Measurements from ENCODE around the gene PPP5C. TPM values are rescaled to one million over a fixed set of nuclear protein-coding genes. Genes with fewer than 3 reads are reported as not detected.

The PPP5C gene
- total RNA-seq, 5 donors from 2014 or later (not counting 1 experiment from before 2014, with no cell fraction given) = 40.3 to 59.7 (median 42.8) TPM

DNA sequence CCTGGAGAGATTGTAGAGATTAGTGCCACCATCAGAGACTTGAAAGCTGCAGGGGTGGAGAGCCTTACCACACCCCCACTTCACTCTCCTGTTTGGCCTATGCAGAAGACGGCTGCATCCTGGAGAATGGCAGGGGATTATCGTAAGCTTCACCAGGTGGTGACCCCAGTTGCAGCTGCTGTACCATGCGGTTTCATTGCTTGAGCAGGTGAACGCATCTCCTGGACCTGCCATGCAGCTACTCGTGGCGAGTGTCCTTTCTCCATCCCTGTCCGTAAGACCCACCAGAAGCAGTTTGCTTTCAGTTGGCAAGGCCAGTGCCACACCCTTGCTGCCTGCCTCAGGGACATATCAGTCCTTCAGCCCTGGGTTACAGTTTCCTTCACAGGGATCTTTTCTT, 21.2 kb downstream of the PPP5C start:
- no peak overlapping the region for H3K27ac Mint-ChIP-seq

DNA sequence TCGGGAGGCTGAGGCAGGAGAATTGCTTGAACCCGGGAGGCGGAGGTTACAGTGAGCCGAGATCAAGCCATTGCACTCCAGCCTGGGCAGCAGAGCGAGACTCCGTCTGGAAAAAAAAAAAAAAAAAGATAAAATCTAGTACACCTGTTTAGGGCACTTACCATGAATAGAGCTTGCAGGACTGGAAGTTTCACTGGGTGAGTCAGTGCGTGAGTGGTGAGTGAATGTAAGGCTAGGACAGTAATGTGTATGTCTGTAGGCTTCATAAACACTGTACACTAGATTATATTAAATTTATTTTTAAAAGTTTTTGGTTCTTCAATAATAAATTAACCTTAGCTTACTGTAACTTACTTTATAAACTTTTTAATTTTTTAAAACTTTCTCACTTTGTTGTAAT, 22.9 kb downstream of the PPP5C start:
- H3K36me3 Mint-ChIP-seq = peaks cover 14% of the 10 kb centered on the region
- ATAC-seq (replicated peaks in 1 of 4) (no peak), DNase-seq (no peak)
- H3K9me3 Mint-ChIP-seq = no peaks in the 10 kb centered on the region
- H3K4me3 ChIP-seq (ENCODE audit: control insufficient read depth in 1 of 2, extremely low read depth in 1 of 2, low read length in 1 of 2) = no peak overlapping the region
- 80% methylated on average over 1 of the region's 7 CpGs for WGBS (ENCODE audit: insufficient coverage)
- ChIA-PET POLR2A (interaction anchor here in 1 of 2 donors (0.6 kb wide), 1 partner anchor 15 kb away, joined by 7 read pairs; no protein-coding TSS in a partner anchor), CTCF (no interaction called here)
- no peak overlapping the region for H3K4me3 Mint-ChIP-seq
- no peak overlapping the region for H3K27ac Mint-ChIP-seq
- no peaks in the 10 kb centered on the region for H3K27me3 Mint-ChIP-seq
- no peak overlapping the region for H3K27ac ChIP-seq (ENCODE audit: low read length)
- peaks cover 0 to 40% of the 10 kb centered on the region in 2 donors for H3K36me3 ChIP-seq (ENCODE audit: control insufficient read depth in 2 of 2, extremely low read depth in 1 of 2, insufficient read depth in 1 of 2, low read length in 1 of 2)
- H3K4me1 ChIP-seq (ENCODE audit: control insufficient read depth in 1 of 2, extremely low read depth in 1 of 2, insufficient read depth in 2 of 2, low read length in 2 of 2) = peaks cover 0 to 37% of the 10 kb centered on the region in 2 experiments
- H3K27me3 ChIP-seq (replicated peaks in 1 of 2; ENCODE audit: control insufficient read depth in 2 of 2, extremely low read depth in 1 of 2, insufficient read depth in 2 of 2, low read length in 1 of 2) = no peaks in the 10 kb centered on the region
- H3K9me3 ChIP-seq = no peaks in the 10 kb centered on the region
- peaks cover 25 to 39% (median 26%) of the 10 kb centered on the region in 3 donors for H3K4me1 Mint-ChIP-seq

More for the DNA sequence above, 21.2 kb downstream of the PPP5C start:
- H3K27ac ChIP-seq (ENCODE audit: low read length) = no peak overlapping the region
- no peak for ATAC-seq (replicated peaks in 1 of 4)
- no peaks in the 10 kb centered on the region for H3K9me3 ChIP-seq
- Mint-ChIP-seq H3K9me3 (no peaks in the 10 kb centered on the region), H3K4me3 (no peak overlapping the region), H3K27me3 (no peaks in the 10 kb centered on the region), H3K36me3 (peaks cover 20% of the 10 kb centered on the region), H3K4me1 (peaks cover 31 to 49% (median 32%) of the 10 kb centered on the region in 3 donors)
- H3K36me3 ChIP-seq (ENCODE audit: control insufficient read depth in 2 of 2, extremely low read depth in 1 of 2, insufficient read depth in 1 of 2, low read length in 1 of 2) = peaks cover 0 to 47% of the 10 kb centered on the region in 2 donors
- H3K4me1 ChIP-seq (ENCODE audit: control insufficient read depth in 1 of 2, extremely low read depth in 1 of 2, insufficient read depth in 2 of 2, low read length in 2 of 2) = peaks cover 2 to 30% of the 10 kb centered on the region in 2 experiments
- H3K27me3 ChIP-seq (replicated peaks in 1 of 2; ENCODE audit: control insufficient read depth in 2 of 2, extremely low read depth in 1 of 2, insufficient read depth in 2 of 2, low read length in 1 of 2) = no peaks in the 10 kb centered on the region
- CTCF ChIA-PET = no interaction called here
- 96% methylated on average over 6 of the region's 7 CpGs for WGBS (ENCODE audit: insufficient coverage)
- H3K4me3 ChIP-seq (ENCODE audit: control insufficient read depth in 1 of 2, extremely low read depth in 1 of 2, low read length in 1 of 2) = no peak overlapping the region
- POLR2A ChIA-PET = interaction anchor here (0.6 kb wide), 2 partner anchors 15 to 300 kb away, joined by 3 to 9 read pairs; no protein-coding TSS in a partner anchor
- DNase-seq = no peak

DNA sequence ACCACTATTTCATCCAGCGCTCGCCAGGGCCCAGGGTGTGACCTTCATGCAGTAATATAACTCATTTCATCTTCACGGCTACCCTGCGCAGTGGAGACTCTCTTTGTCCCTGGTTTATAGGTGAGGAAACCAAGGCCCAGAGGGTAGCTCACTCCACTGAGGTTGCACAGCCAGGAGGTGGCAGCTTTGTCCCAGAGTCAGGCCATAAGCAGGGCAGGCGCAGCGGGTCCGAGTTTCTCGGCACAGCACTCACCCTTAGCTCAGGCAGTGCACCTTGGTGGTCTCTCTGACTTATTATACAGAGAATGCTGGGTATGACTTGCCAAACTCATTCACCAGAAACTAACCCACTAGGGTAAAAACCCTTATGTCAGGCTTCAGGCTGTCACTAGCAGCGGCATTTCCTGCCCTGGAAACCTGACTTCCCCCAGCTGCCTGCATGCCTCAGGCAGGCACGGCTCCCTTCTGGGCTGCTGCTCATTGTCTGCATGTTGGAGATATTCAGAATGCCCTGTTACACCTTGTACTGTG, 24.5 kb downstream of the PPP5C start:
- Histone ChIP-seq H3K36me3 (ENCODE audit: control insufficient read depth in 2 of 2, extremely low read depth in 1 of 2, insufficient read depth in 1 of 2, low read length in 1 of 2) (peaks cover 6 to 43% of the 10 kb centered on the region in 2 donors), H3K9me3 (no peaks in the 10 kb centered on the region), H3K27me3 (replicated peaks in 1 of 2; ENCODE audit: control insufficient read depth in 2 of 2, extremely low read depth in 1 of 2, insufficient read depth in 2 of 2, low read length in 1 of 2) (no peaks in the 10 kb centered on the region), H3K4me3 (ENCODE audit: control insufficient read depth in 1 of 2, extremely low read depth in 1 of 2, low read length in 1 of 2) (no peak overlapping the region), H3K4me1 (ENCODE audit: control insufficient read depth in 1 of 2, extremely low read depth in 1 of 2, insufficient read depth in 2 of 2, low read length in 2 of 2) (peaks cover 0 to 37% of the 10 kb centered on the region in 2 experiments), H3K27ac (ENCODE audit: low read length) (no peak overlapping the region)
- POLR2A ChIA-PET = no interaction called here
- no peaks in the 10 kb centered on the region for H3K9me3 Mint-ChIP-seq
- CTCF ChIA-PET = interaction anchor here in 1 of 2 donors (0.6 kb wide), 1 partner anchor 23 kb away, joined by 6 read pairs; no protein-coding TSS in a partner anchor
- DNase-seq (peak in 3 of 35 experiments; percentile 14 to 17 (median 15)), ATAC-seq (replicated peaks in 1 of 4) (peak; percentile 34 to 75 (median 51))
- no peaks in the 10 kb centered on the region for H3K27me3 Mint-ChIP-seq
- WGBS (ENCODE audit: insufficient coverage) = 36% methylated on average over 5 of the region's 10 CpGs
- no peak overlapping the region for H3K4me3 Mint-ChIP-seq
- H3K36me3 Mint-ChIP-seq = peaks cover 17% of the 10 kb centered on the region
- peaks cover 23 to 28% (median 25%) of the 10 kb centered on the region in 3 donors for H3K4me1 Mint-ChIP-seq
- H3K27ac Mint-ChIP-seq = peak overlapping the region in 1 of 2 donors; percentile 66

DNA sequence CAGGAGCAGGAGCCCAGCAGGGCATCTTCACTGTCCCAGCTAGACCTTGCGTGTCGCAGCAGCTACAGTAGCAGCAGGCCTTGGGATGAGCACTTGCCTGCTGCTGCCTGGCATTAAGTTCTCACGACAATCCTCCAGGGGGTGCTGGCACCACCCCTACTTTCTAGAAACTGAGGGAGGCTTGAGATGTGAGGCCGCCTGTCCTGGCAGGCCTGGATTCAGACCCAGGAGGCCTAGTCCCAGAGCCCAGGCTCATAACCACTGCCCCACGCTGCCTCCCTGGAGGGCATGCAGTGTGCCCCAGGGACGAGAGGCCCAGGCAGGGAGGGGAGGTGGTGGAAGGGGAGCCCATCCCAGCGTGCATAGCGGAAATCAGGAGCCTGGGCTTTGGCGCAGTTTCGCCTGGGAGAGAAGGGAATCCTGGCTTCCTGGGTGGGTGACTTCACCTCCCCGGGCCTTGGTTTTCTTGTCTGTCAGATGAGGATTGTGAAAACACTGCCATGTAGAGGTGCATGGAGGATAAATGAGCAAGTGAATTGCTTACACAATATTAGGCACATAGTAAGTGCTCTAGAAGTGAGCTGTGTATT, 26.1 kb downstream of the PPP5C start:
- H3K27me3 Mint-ChIP-seq = no peaks in the 10 kb centered on the region
- peaks cover 0 to 33% of the 10 kb centered on the region in 2 experiments for H3K4me1 ChIP-seq (ENCODE audit: control insufficient read depth in 1 of 2, extremely low read depth in 1 of 2, insufficient read depth in 2 of 2, low read length in 2 of 2)
- no peak overlapping the region for H3K4me3 ChIP-seq (ENCODE audit: control insufficient read depth in 1 of 2, extremely low read depth in 1 of 2, low read length in 1 of 2)
- peaks cover 23 to 25% (median 23%) of the 10 kb centered on the region in 3 donors for H3K4me1 Mint-ChIP-seq
- H3K4me3 Mint-ChIP-seq = no peak overlapping the region
- no peak for DNase-seq
- ATAC-seq (replicated peaks in 1 of 4) = no peak
- H3K9me3 ChIP-seq = no peaks in the 10 kb centered on the region
- POLR2A ChIA-PET = no interaction called here
- no peaks in the 10 kb centered on the region for H3K27me3 ChIP-seq (replicated peaks in 1 of 2; ENCODE audit: control insufficient read depth in 2 of 2, extremely low read depth in 1 of 2, insufficient read depth in 2 of 2, low read length in 1 of 2)
- H3K27ac Mint-ChIP-seq = no peak overlapping the region
- no peak overlapping the region for H3K27ac ChIP-seq (ENCODE audit: low read length)
- CTCF ChIA-PET = interaction anchor here in 1 of 2 donors (0.6 kb wide), 1 partner anchor 29 kb away, joined by 8 read pairs; no protein-coding TSS in a partner anchor
- H3K36me3 Mint-ChIP-seq = peaks cover 29% of the 10 kb centered on the region
- no peaks in the 10 kb centered on the region for H3K9me3 Mint-ChIP-seq
- peaks cover 6 to 42% of the 10 kb centered on the region in 2 donors for H3K36me3 ChIP-seq (ENCODE audit: control insufficient read depth in 2 of 2, extremely low read depth in 1 of 2, insufficient read depth in 1 of 2, low read length in 1 of 2)
- WGBS (ENCODE audit: insufficient coverage) = 95% methylated on average over 9 of the region's 11 CpGs

DNA sequence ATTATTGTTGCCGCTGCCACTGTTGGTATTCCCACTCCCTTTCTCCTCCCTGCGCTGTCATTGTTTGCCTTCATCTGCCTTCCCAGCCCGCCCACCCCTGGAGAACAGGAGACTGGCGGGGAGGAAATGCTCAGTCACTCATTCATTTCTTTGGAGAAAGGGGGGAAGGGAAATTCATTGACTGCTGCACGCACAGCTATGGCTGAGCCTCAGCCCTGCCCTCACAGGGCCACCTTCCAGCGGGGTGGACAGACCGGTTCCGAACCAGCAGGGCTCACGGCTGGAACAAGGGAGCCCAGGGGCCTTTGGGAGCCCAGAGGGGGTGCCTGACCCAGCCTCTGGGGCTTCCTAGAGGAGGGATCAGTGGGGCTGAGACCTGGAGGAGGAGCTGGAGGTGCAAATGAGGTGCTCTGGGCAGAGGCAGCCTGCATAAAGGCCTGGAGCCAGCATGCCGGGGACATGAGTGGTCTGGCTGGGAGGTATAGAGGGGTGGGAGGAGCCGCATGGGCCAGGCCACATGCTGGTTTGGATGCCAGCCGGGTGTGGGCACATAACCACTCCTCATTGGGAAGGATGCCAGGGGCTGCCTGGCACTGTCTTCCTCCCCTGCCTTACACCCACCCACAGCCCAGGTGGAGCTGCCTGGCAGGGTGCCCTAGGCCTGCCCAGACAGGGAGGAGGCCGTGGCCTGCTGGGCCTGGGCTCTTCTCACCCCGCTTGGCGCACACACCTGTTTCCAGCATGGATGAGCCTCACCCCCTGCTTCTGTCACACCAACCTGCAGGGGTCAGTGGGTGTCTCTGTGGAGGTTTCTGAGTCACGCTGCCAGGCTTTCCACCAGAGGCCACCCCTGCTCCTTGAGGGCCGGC, 26.8 kb downstream of the PPP5C start:
- CTCF ChIA-PET = interaction anchor here in 1 of 2 donors (0.6 kb wide), 1 partner anchor 651 kb away, joined by 3 read pairs; no protein-coding TSS in a partner anchor

More for the DNA sequence above, 26.8 kb downstream of the PPP5C start:
- Mint-ChIP-seq H3K36me3 (peaks cover 29% of the 10 kb centered on the region), H3K4me3 (no peak overlapping the region), H3K9me3 (no peaks in the 10 kb centered on the region), H3K27me3 (no peaks in the 10 kb centered on the region), H3K4me1 (peaks cover 21 to 23% (median 23%) of the 10 kb centered on the region in 3 donors), H3K27ac (no peak overlapping the region)
- Histone ChIP-seq H3K9me3 (no peaks in the 10 kb centered on the region), H3K27me3 (replicated peaks in 1 of 2; ENCODE audit: control insufficient read depth in 2 of 2, extremely low read depth in 1 of 2, insufficient read depth in 2 of 2, low read length in 1 of 2) (no peaks in the 10 kb centered on the region), H3K4me3 (ENCODE audit: control insufficient read depth in 1 of 2, extremely low read depth in 1 of 2, low read length in 1 of 2) (no peak overlapping the region), H3K4me1 (ENCODE audit: control insufficient read depth in 1 of 2, extremely low read depth in 1 of 2, insufficient read depth in 2 of 2, low read length in 2 of 2) (peaks cover 0 to 31% of the 10 kb centered on the region in 2 experiments), H3K27ac (ENCODE audit: low read length) (no peak overlapping the region), H3K36me3 (ENCODE audit: control insufficient read depth in 2 of 2, extremely low read depth in 1 of 2, insufficient read depth in 1 of 2, low read length in 1 of 2) (peaks cover 6 to 43% of the 10 kb centered on the region in 2 donors)
- POLR2A ChIA-PET = no interaction called here
- ATAC-seq (replicated peaks in 1 of 4) (no peak), DNase-seq (peak in 1 of 35 experiments; percentile 12)
- 82% methylated on average over 7 of the region's 17 CpGs for WGBS (ENCODE audit: insufficient coverage)

All from T-cell (primary cell).